B cell (primary cell): ENCODE results near the gene NEDD4.

Source experiments
- CTCF ChIP-seq: fragments of 200-600 bp; IDR thresholded peaks from one replicate; pipeline ENCODE4 v1.8.0; 2022; ENCODE audit warnings: antibody characterized with exemption, mild to moderate bottlenecking
- EZH2 ChIP-seq: IDR thresholded peaks from 2 replicates; pipeline ENCODE4 v1.6.1; 2012; ENCODE audit warnings: borderline replicate concordance, low read depth, mild to moderate bottlenecking, moderate library complexity, low read length; ENCODE audit not compliant: insufficient read depth, poor library complexity, severe bottlenecking

GRCh38 chr15:55928955-55929354, 64.5 kb downstream of the NEDD4 start:
- TF ChIP-seq EZH2 (no peak), CTCF (no peak)
